Measurements from ENCODE around the gene ATAD2B.

ATAD2B gene

GRCh38 chr2:23916727-23917405 is 10.1 kb downstream of the ATAD2B start:
- CTCF ChIA-PET = interaction anchor here (2.0 to 2.3 kb wide), 2 partner anchors 10 to 168 kb away, joined by 6 to 8 read pairs; partner anchors contain the start of genes ATAD2B and TP53I3
- DNase-seq (ENCODE audit: extremely low spot score) = no peak
- TF ChIP-seq CTCF (IDR thresholded peaks at IDR 0.05; ENCODE audit: control extremely low read depth, extremely low read depth, low read depth, missing control alignments) = no peak
- POLR2A ChIA-PET = interaction anchor here (1.0 kb wide), 1 partner anchor 10 kb away, joined by 3 read pairs; no protein-coding TSS in a partner anchor

- no peak for DNase-seq (ENCODE audit: extremely low spot score)
- POLR2A ChIA-PET = interaction anchor here (0.7 kb wide), 2 partner anchors 22 to 54 kb away, joined by 6 to 8 read pairs; no protein-coding TSS in a partner anchor
- no peak for TF ChIP-seq CTCF (IDR thresholded peaks at IDR 0.05; ENCODE audit: control extremely low read depth, extremely low read depth, low read depth, missing control alignments)
- CTCF ChIA-PET = interaction anchor here (2.4 kb wide), 1 partner anchor 11 kb away, joined by 20 read pairs; the partner anchor contains the start of gene ATAD2B
Observed at GRCh38 chr2:23915327-23915726, 11.6 kb downstream of the ATAD2B start.

GRCh38 chr2:23912054-23912453 is 14.9 kb downstream of the ATAD2B start:
- POLR2A ChIA-PET = no interaction called here
- CTCF ChIA-PET = interaction anchor here (1.1 to 1.2 kb wide), 2 partner anchors 13 to 15 kb away, joined by 3 to 4 read pairs; partner anchors contain the start of gene ATAD2B
- no peak for DNase-seq (ENCODE audit: extremely low spot score)
- no peak for TF ChIP-seq CTCF (IDR thresholded peaks at IDR 0.05; ENCODE audit: control extremely low read depth, extremely low read depth, low read depth, missing control alignments)

- ChIA-PET POLR2A (no interaction called here), CTCF (interaction anchor here (1.0 to 3.8 kb wide), 5 partner anchors 22 to 80 kb away, joined by 3 to 26 read pairs (median 4); partner anchors contain the start of gene ATAD2B)
- DNase-seq (ENCODE audit: extremely low spot score) = no peak
- no peak for TF ChIP-seq CTCF (IDR thresholded peaks at IDR 0.05; ENCODE audit: control extremely low read depth, extremely low read depth, low read depth, missing control alignments)
Observed at GRCh38 chr2:23905155-23905554, 21.8 kb downstream of the ATAD2B start.

GRCh38 chr2:23904692-23905091 is 22.2 kb downstream of the ATAD2B start:
- no peak for TF ChIP-seq CTCF (IDR thresholded peaks at IDR 0.05; ENCODE audit: control extremely low read depth, extremely low read depth, low read depth, missing control alignments)
- POLR2A ChIA-PET = no interaction called here
- DNase-seq (ENCODE audit: extremely low spot score) = no peak
- CTCF ChIA-PET = interaction anchor here (1.0 to 3.8 kb wide), 4 partner anchors 22 to 80 kb away, joined by 3 to 26 read pairs (median 4); partner anchors contain the start of gene ATAD2B

- no peak for DNase-seq (ENCODE audit: extremely low spot score)
- ChIA-PET CTCF (interaction anchor here (1.3 to 3.8 kb wide), 3 partner anchors 23 to 79 kb away, joined by 3 to 26 read pairs (median 4); partner anchors contain the start of gene ATAD2B), POLR2A (no interaction called here)
- no peak for TF ChIP-seq CTCF (IDR thresholded peaks at IDR 0.05; ENCODE audit: control extremely low read depth, extremely low read depth, low read depth, missing control alignments)
Observed at GRCh38 chr2:23904215-23904614, 22.7 kb downstream of the ATAD2B start.

Measured in GM10248 (cell line).